ENCODE measurements around the gene SLIT3.

GRCh38 chr5:168655316-168655715 lies 645.6 kb downstream of the SLIT3 start:
- TF ChIP-seq POLR2A (IDR thresholded peaks at IDR 0.05) = no peak
- TF ChIP-seq CTCF (IDR thresholded peaks at IDR 0.05) = no peak

Data from right lobe of liver (tissue), 4 donors.